GM12875 (cell line): Measurements from ENCODE around the gene GPR135.

Experiments used
- H3K4me3 ChIP-seq: one replicate; pipeline ENCODE4 v1.5.1; 2011; ENCODE audit warnings: low read depth, low read length, control low read depth
- TF ChIP-seq, protein P1 (sequence below): IDR thresholded peaks from 2 replicates; pipeline ENCODE4 v1.5.1; 2011; ENCODE audit warnings: low read depth, mild to moderate bottlenecking, control low read depth, inconsistent platforms, low read length, moderate library complexity, borderline replicate concordance; ENCODE audit not compliant: insufficient read depth

GPR135 gene

DNA sequence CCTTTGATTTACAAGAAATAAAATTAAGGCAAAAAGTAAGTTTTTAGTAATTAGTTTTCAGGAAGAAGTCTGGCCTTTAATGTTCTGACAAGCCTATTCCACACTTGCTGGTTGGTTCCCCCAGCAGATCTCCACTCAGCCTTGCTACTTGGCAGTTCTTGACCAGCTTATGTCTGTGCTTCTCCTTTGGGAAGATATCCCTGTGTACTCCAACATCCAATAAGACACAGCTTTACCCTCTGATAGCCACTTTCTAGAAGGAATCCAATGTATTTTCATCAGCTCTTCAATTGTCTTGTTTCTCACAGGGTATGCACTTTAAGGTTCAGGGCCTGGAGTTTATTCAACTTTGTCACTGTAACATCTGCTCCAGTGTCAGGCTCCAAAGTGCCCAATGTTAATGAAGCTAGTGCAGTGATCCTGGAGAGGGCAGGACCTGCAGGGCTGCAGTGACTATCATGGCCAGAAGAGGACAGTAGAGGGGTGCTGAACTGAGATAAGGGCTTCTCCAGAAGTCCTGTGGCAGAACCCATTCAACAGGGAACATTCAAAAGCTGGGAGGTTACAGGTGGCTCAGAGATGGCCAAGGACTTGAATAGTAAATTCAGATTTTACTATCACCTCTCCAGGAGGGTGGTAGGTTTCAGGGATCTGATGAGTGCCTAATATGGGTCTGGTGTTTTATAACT, 42.0 kb upstream of the GPR135 start:
- TF ChIP-seq, protein P1, sequence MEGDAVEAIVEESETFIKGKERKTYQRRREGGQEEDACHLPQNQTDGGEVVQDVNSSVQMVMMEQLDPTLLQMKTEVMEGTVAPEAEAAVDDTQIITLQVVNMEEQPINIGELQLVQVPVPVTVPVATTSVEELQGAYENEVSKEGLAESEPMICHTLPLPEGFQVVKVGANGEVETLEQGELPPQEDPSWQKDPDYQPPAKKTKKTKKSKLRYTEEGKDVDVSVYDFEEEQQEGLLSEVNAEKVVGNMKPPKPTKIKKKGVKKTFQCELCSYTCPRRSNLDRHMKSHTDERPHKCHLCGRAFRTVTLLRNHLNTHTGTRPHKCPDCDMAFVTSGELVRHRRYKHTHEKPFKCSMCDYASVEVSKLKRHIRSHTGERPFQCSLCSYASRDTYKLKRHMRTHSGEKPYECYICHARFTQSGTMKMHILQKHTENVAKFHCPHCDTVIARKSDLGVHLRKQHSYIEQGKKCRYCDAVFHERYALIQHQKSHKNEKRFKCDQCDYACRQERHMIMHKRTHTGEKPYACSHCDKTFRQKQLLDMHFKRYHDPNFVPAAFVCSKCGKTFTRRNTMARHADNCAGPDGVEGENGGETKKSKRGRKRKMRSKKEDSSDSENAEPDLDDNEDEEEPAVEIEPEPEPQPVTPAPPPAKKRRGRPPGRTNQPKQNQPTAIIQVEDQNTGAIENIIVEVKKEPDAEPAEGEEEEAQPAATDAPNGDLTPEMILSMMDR, result peak; percentile 93
- H3K4me3 ChIP-seq, result no peak overlapping the region

DNA sequence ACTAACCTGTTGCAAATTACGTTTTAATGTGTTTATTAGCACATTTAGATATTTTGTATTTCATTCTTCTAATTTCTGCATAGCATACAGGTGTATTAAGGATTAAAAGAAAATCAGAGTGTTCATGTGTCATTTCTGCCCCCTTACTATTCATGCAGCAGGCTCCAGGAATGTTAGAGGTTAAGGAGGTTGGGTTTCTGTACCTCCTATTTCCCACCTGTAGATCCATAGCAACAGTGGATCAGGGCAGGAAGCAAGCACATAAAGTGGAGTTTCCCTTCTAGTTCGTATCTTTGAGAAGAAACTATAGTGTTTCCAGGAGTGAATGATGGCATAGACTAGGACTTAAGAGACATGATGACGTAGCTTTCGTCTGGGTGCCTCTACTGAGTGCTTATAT, 38.1 kb upstream of the GPR135 start:
- H3K4me3 ChIP-seq, result no peak overlapping the region
- TF ChIP-seq, protein P1, result no peak

- no peak overlapping the region for H3K4me3 ChIP-seq
- TF ChIP-seq, protein P1, result no peak
Measured at GRCh38 chr14:59500732-59501131, 35.6 kb upstream of the GPR135 start.

DNA sequence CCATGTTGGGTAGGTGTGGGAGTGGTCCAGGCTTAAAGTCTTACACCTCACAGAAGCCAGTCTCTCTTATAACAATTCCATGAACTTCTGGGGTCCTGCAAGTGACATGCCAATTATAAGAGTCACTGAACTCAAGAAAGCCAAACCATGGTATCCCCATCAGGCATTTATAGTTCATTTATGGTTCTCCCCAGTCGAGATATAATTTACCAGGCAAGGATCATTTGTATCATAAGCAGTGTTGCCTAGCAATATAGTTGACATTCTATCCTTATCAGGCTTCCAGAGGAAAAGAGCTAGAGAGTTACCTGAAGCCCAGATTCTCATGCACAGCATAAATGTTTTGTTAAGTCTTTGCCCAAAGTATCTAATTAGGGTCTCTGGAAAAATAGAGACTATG, 27.2 kb upstream of the GPR135 start:
- H3K4me3 ChIP-seq, result no peak overlapping the region
- TF ChIP-seq, protein P1, result no peak

DNA sequence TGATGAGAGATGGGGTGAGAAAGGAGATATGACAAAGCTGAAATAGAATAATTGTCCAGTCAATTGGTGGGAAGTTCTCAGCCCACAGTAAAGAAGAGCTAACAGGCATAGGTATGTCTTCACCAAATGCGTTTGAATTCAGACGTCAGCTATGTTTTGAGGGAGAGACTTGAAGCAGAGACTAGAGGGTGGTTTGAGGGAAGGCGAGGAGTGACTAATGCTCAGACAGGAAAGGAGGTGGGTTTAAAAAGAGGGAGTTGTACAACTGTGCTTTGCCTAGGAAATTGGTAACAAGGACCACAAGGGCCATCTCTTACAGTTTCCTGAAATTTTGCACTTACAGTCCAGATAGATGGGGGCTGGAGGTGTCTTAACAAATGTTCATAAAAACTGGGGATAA, 25.6 kb upstream of the GPR135 start:
- TF ChIP-seq, protein P1, result no peak
- H3K4me3 ChIP-seq, result no peak overlapping the region

DNA sequence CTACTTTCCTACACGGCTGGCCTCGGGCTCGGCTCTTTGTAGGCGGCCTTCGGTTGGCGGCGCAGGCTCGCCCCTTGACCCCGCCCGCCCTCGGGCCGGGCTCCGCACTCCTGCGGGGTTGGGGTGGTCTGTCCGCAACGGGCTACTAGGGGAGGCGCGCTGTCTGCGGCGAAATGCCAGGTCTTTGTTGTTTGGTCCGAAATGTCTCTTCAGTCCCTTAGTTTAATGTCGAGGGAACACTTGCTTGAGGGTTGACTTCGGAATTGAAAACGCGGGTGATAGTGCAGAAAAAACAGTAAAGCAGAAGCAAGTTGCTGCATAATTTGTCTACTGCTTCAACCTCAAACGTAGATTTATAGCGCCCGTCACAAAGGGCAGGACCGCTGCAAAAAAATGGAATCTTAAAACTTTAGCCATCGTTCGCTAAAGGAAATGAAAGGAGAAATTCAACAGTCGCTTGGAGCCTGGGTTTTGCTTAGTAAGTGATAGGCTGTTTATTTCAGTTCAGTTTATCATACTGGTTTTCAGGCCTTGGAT, 19.5 kb upstream of the GPR135 start:
- TF ChIP-seq, protein P1, result no peak
- H3K4me3 ChIP-seq, result peak overlapping the region; percentile 88
